Stomach (tissue), 4 donors: ENCODE results near the gene TRO.

ENCODE experiments used
- EP300 ChIP-seq: sonication (generic); formaldehyde crosslinking; IDR thresholded peaks from one replicate; pipeline ENCODE4 v1.6.1; 2017; ENCODE audit warnings: antibody characterized with exemption
- POLR2A ChIP-seq, 4 donors: fragments of 450-650 bp; IDR thresholded peaks; one replicate each; pipeline ENCODE4 v1.6.1; 2016; ENCODE audit warnings: antibody characterized with exemption in 4 of 4, control low read depth in 2 of 4, mild to moderate bottlenecking in 1 of 4, moderate library complexity in 1 of 4
- TF ChIP-seq, protein P1 (sequence below), 7 experiments: fragments of 450-650 bp in 4 of 7; fragments of 200-600 bp in 3 of 7; sonication (generic) in 3 of 7; IDR thresholded peaks; one replicate each; pipeline ENCODE4 v1.5.1; 2016 to 2019; ENCODE audit warnings: antibody characterized with exemption in 7 of 7, control low read depth in 2 of 7, mild to moderate bottlenecking in 1 of 7

GRCh38 chrX:54979432-54979831 lies 58.8 kb downstream of the TRO start:
- TF ChIP-seq, protein P1, sequence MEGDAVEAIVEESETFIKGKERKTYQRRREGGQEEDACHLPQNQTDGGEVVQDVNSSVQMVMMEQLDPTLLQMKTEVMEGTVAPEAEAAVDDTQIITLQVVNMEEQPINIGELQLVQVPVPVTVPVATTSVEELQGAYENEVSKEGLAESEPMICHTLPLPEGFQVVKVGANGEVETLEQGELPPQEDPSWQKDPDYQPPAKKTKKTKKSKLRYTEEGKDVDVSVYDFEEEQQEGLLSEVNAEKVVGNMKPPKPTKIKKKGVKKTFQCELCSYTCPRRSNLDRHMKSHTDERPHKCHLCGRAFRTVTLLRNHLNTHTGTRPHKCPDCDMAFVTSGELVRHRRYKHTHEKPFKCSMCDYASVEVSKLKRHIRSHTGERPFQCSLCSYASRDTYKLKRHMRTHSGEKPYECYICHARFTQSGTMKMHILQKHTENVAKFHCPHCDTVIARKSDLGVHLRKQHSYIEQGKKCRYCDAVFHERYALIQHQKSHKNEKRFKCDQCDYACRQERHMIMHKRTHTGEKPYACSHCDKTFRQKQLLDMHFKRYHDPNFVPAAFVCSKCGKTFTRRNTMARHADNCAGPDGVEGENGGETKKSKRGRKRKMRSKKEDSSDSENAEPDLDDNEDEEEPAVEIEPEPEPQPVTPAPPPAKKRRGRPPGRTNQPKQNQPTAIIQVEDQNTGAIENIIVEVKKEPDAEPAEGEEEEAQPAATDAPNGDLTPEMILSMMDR (IDR thresholded peaks at IDR 0.05): no peak
- TF ChIP-seq POLR2A (IDR thresholded peaks at IDR 0.05) (no peak), EP300 (no peak)
